ENCODE measurements around the gene SF3A1.

DNA sequence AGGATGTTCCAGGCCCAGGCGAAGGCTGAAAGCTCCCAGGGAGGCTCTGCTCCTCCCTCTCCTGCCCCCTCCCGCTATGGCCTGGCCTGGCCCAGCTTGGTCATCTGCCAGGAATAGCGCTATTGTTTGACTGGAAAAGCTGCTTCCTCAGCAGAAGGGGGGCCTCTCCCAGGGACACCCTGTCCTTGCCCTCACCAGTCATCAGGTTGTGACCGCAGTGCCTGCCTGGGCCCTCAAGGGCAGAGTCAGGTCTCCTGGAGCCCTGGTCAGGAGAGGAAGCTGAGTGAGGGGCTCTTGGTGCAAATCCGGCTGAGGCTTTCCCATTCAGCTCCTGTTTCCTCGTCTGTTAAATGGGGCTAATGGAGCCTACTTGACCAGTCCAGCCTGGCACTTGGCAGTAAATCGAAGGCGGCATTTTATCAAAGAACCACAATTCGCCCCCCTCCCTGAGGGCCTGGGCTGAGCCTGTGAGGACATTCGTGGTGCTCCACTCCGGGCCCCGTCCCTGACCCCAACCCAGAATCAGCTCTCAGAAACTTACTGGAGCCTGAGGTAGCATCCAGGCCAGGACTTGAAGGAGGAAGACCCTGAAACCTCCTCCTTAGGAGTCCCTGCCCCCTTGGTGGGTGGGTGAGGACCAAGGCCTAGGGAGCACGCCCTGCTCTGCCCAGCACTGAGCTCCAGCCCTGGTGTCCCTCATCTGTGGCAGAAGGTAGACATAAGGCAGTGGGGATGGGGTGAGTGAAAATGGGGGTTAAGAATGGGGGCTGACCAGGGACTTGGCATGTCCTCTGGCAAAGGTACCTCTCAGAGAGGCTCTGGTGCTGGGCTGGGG lies 65.4 kb downstream of the SF3A1 start:
- TF ChIP-seq, protein P1, sequence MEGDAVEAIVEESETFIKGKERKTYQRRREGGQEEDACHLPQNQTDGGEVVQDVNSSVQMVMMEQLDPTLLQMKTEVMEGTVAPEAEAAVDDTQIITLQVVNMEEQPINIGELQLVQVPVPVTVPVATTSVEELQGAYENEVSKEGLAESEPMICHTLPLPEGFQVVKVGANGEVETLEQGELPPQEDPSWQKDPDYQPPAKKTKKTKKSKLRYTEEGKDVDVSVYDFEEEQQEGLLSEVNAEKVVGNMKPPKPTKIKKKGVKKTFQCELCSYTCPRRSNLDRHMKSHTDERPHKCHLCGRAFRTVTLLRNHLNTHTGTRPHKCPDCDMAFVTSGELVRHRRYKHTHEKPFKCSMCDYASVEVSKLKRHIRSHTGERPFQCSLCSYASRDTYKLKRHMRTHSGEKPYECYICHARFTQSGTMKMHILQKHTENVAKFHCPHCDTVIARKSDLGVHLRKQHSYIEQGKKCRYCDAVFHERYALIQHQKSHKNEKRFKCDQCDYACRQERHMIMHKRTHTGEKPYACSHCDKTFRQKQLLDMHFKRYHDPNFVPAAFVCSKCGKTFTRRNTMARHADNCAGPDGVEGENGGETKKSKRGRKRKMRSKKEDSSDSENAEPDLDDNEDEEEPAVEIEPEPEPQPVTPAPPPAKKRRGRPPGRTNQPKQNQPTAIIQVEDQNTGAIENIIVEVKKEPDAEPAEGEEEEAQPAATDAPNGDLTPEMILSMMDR (IDR thresholded peaks at IDR 0.05), result peak in 3 of 6 experiments; percentile 1 to 14 (median 11)
- TF ChIP-seq POLR2A (IDR thresholded peaks at IDR 0.05), result no peak

Measured in esophagus squamous epithelium (tissue), 4 donors.